Astrocyte of the cerebellum (primary cell): ENCODE data around the gene THSD4.

Experiments
- DNase-seq: peaks from one replicate; pipeline ENCODE4 v3.0.0-alpha.2; 2011; ENCODE audit warnings: low read depth
- H3K4me3 ChIP-seq: 2 replicates; pipeline ENCODE4 v1.5.1; 2011; ENCODE audit warnings: mild to moderate bottlenecking, low read depth, low read length, moderate library complexity
- in situ Hi-C: cut with HindIII; loops from 2 replicates; pipeline ENCODE4 v1.10.0; 2017; ENCODE audit warnings: low sequenced_read_pairs
- TF ChIP-seq, protein P1 (sequence below): IDR thresholded peaks from 2 replicates; pipeline ENCODE4 v1.5.1; 2012; ENCODE audit warnings: low read length, low read depth, moderate library complexity, mild to moderate bottlenecking; ENCODE audit errors: missing control alignments

Gene THSD4

GRCh38 chr15:71129669-71130068 lies 14.4 kb downstream of the THSD4 start:
- TF ChIP-seq, protein P1, sequence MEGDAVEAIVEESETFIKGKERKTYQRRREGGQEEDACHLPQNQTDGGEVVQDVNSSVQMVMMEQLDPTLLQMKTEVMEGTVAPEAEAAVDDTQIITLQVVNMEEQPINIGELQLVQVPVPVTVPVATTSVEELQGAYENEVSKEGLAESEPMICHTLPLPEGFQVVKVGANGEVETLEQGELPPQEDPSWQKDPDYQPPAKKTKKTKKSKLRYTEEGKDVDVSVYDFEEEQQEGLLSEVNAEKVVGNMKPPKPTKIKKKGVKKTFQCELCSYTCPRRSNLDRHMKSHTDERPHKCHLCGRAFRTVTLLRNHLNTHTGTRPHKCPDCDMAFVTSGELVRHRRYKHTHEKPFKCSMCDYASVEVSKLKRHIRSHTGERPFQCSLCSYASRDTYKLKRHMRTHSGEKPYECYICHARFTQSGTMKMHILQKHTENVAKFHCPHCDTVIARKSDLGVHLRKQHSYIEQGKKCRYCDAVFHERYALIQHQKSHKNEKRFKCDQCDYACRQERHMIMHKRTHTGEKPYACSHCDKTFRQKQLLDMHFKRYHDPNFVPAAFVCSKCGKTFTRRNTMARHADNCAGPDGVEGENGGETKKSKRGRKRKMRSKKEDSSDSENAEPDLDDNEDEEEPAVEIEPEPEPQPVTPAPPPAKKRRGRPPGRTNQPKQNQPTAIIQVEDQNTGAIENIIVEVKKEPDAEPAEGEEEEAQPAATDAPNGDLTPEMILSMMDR, result no peak
- H3K4me3 ChIP-seq, result no peak overlapping the region
- in situ Hi-C loops, result no loop called here
- DNase-seq, result no peak

DNA sequence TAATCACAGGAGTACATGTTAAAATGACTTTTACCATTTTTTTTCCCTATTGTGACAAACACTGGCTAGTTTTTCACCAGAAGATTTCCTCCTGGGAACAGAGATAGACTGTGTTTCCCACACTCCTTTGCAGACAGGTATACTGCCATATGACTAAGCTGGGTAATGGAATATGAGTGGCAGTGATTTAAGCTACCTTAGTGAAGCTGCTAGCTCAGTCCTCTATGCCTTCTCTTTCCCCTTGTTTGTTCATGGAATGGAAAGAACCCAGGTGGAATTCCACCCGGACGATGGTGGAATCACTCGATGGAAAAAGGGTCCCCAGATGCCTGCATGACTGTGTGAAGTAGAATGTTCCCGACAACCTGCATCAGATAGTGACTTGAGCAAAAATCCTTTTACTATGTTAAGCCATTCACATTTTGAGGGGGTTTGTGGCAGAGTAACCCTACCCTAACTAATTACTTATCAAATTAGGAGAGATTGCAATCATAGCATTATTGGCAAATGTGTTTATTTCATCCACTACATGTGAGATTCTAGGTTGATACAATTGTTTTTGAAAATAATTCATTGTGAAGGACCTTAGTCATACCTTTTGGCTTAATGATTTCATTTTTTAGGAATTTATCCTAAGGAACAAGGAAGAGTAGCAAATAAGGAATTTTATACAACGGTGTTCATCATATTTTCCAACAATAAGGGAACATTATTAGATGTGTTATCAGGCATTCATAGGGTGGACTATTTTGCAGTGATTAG lies 16.5 kb downstream of the THSD4 start:
- in situ Hi-C loops, result no loop called here
- H3K4me3 ChIP-seq, result no peak overlapping the region
- TF ChIP-seq, protein P1, result no peak
- DNase-seq, result no peak

- H3K4me3 ChIP-seq, result no peak overlapping the region
- TF ChIP-seq, protein P1, result no peak
- in situ Hi-C loops, result no loop called here
- DNase-seq, result no peak
These were observed 18.6 kb downstream of the THSD4 start for GRCh38 chr15:71133747-71134472.

DNA sequence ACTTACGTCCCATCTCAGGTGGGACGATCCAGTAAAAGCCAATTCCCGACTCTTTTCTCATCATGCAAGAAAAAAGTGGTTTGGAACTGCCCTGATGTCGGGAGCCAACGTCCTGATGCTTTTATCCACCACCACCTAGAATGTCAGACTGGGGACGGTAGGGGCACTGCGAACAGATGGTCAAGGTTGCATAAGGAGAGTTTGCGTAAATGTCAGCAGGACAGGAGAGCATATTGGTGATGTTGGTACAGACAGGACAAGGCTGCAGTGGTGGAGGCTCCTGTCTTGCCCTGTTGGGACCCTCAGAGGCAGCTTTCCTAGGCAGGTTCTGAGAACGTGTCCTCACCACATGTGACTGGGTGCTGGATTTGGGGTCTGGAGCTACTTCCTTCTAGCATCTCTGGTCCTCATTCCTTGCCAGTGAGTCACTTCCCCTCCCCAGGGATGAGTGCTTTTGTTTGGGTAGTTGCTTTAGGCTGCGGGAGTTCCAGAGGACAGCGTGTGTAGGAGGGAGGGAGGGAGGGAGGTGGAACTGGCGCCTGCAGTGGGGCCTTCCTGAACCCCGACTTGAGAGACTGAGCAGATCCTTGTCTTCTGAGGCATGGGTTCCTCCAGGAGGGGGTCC lies 21.0 kb downstream of the THSD4 start:
- DNase-seq, result peak; percentile 49
- in situ Hi-C loops, result no loop called here
- no peak overlapping the region for H3K4me3 ChIP-seq

DNA sequence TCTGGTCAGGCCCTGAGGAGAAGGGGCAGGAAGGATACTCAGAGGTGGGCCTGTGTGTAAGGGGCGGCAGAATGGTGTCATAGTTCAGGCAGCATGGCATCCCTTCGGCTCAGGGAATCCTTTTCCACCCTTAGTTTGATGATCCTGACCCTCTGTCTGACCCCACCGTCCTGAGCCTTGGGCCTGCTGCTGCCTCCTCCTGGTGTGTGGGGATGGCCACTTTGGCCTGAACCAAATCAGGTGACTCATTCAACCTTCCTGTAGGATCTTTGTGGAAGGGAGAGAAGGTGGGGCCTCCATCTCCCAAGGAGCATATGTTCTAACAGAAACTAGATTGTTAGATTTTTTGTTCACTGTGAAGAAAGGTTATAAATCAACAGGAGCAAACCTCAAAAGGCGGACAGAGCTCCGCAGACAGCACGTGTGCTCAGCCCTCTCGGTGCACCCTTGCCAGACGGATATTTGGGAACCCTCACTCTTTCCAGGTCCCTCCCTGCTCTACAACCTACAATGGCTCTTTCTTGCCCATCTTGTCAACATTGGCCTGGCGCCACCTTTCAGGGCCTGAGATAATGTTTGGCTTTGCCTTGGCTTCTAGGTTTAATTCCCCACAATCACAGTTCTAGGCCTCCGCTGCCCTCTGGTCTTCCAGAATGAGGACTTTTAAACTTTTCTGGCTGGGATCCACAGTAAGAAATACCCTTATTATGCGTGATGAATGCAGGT lies 21.7 kb downstream of the THSD4 start:
- TF ChIP-seq, protein P1, result peak; percentile 29
- H3K4me3 ChIP-seq, result no peak overlapping the region
- no peak for DNase-seq
- in situ Hi-C loops, result no loop called here

More for the DNA sequence above, 21.0 kb downstream of the THSD4 start:
- TF ChIP-seq, protein P1, result no peak

DNA sequence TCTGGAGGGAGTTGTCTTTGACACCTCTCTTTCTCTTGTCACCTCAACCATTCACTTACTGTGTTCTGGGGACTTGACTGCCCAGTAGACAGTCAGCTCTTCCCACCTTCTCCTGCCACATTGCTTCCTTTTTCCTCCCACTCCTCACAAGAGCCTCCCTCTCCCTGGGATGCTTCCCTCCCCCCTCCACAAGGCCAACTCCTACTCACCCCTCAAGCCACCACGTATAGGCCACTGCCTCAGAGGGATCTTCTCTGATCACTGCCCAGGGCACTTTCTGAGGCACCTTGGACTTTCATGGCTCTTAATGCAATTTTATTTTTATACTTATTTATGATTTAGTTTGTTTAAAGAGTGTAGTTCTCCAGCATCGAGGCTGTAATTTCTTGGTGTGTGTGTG lies 23.2 kb downstream of the THSD4 start:
- H3K4me3 ChIP-seq, result no peak overlapping the region
- DNase-seq, result no peak
- TF ChIP-seq, protein P1, result no peak
- in situ Hi-C loops, result no loop called here
